SK-N-SH (cell line): ENCODE data around the gene RRBP1. TPM values are rescaled to one million over a fixed set of nuclear protein-coding genes. Genes with fewer than 3 reads are reported as not detected.

Experiments used
- CTCF ChIA-PET: fragments of 300-600, 350-600 bp; formaldehyde crosslinking; extraction: SDS; loops from one replicate; lab custom pipeline; 2021; lab: Yijun Ruan, JAX
- POLR2A ChIA-PET: fragments of 350-600 bp; sonication (Branson Sonifier 250); formaldehyde crosslinking; extraction: SDS; loops from one replicate; lab custom pipeline; 2020; ENCODE audit warnings: antibody characterized with exemption, inconsistent platforms; lab: Yijun Ruan, JAX
- DNase-seq: peaks from one replicate; pipeline ENCODE4 v3.0.0; 2012
- H2AFZ ChIP-seq: fragments of 200-600 bp; sonication (generic); 2 replicates; pipeline ENCODE4 v1.8.1; 2016; ENCODE audit warnings: antibody characterized with exemption, mild to moderate bottlenecking, low read depth
- H3F3A ChIP-seq: fragments of 200-600 bp; sonication (generic); replicated peaks from 2 replicates; pipeline ENCODE3; 2016; ENCODE audit warnings: antibody characterized with exemption, mild to moderate bottlenecking; ENCODE audit not compliant: insufficient read depth
- H3K27ac ChIP-seq, 2 experiments: fragments of 200-500 bp in 1 of 2; fragments of 200-600 bp in 1 of 2; sonication (Bioruptor generic) in 1 of 2; sonication (generic), shearing (Covaris generic) in 1 of 2; 2 replicates each; pipeline versions ENCODE4 v1.5.1 to v1.6.1; 2014 to 2016; ENCODE audit warnings: low read depth in 2 of 2, inconsistent platforms in 1 of 2, low read length in 1 of 2, mild to moderate bottlenecking in 1 of 2, mixed read lengths in 1 of 2
- H3K27me3 ChIP-seq: fragments of 200-600 bp; sonication (generic), shearing (Covaris generic); 2 replicates; pipeline ENCODE4 v1.6.1; 2016; ENCODE audit warnings: mixed run types; ENCODE audit not compliant: insufficient read depth
- H3K36me3 ChIP-seq, 2 experiments: fragments of 200-500 bp in 1 of 2; fragments of 200-600 bp in 1 of 2; sonication (Bioruptor generic) in 1 of 2; sonication (generic) in 1 of 2; replicated peaks in 1 of 2; 2 replicates each; pipeline versions ENCODE3 to v1.5.1; 2014 to 2016; ENCODE audit warnings: low read length in 1 of 2, mild to moderate bottlenecking in 1 of 2; ENCODE audit not compliant: insufficient read depth in 2 of 2, control insufficient read depth in 1 of 2
- H3K4me1 ChIP-seq, 2 experiments: fragments of 200-500 bp in 1 of 2; fragments of 200-600 bp in 1 of 2; sonication (Bioruptor generic) in 1 of 2; sonication (generic), shearing (Covaris generic) in 1 of 2; 2 replicates each; pipeline versions ENCODE4 v1.5.1 to v1.6.1; 2014 to 2016; ENCODE audit warnings: low read depth in 1 of 2, low read length in 1 of 2, mixed run types in 1 of 2; ENCODE audit not compliant: insufficient read depth in 2 of 2, control insufficient read depth in 1 of 2
- H3K4me2 ChIP-seq: fragments of 200-600 bp; sonication (generic), shearing (Covaris generic); 2 replicates; pipeline ENCODE4 v1.6.1; 2017; ENCODE audit warnings: mixed run types
- H3K4me3 ChIP-seq, 2 experiments: fragments of 200-500 bp in 1 of 2; fragments of 200-600 bp in 1 of 2; sonication (Bioruptor generic) in 1 of 2; sonication (generic), shearing (Covaris generic) in 1 of 2; 2 replicates each; pipeline versions ENCODE4 v1.5.1 to v1.8.1; 2014 to 2016; ENCODE audit warnings: low read depth in 2 of 2, inconsistent platforms in 1 of 2, low read length in 1 of 2, mild to moderate bottlenecking in 1 of 2, mixed read lengths in 1 of 2, moderate library complexity in 1 of 2
- H3K79me2 ChIP-seq: fragments of 200-600 bp; sonication (generic); 2 replicates; pipeline ENCODE4 v1.8.1; 2017; ENCODE audit warnings: mild to moderate bottlenecking; ENCODE audit not compliant: insufficient read depth
- H3K9ac ChIP-seq: fragments of 200-600 bp; sonication (generic); 2 replicates; pipeline ENCODE4 v1.6.1; 2017; ENCODE audit warnings: mixed run types
- H3K9me2 ChIP-seq: fragments of 200-600 bp; sonication (generic); 2 replicates; pipeline ENCODE4 v1.6.1; 2017; ENCODE audit warnings: mixed run types
- H3K9me3 ChIP-seq: fragments of 200-600 bp; sonication (generic); 2 replicates; pipeline ENCODE4 v1.6.1; 2017; ENCODE audit warnings: mixed run types, mild to moderate bottlenecking, moderate library complexity
- H4K20me1 ChIP-seq: fragments of 200-600 bp; sonication (generic); 2 replicates; pipeline ENCODE4 v1.6.1; 2017; ENCODE audit warnings: mild to moderate bottlenecking, mixed run types; ENCODE audit not compliant: insufficient read depth
- ELF1 ChIP-seq: IDR thresholded peaks from 2 replicates; pipeline ENCODE4 v1.4.0; 2012
- EP300 ChIP-seq, 2 experiments: IDR thresholded peaks; 2 replicates each; pipeline versions ENCODE4 v1.4.0 to v1.6.1; 2012; ENCODE audit warnings: borderline replicate concordance in 1 of 2, low read depth in 1 of 2, low read length in 1 of 2
- EZH2phosphoT487 ChIP-seq: fragments of 200-600 bp; sonication (generic); IDR thresholded peaks from 2 replicates; pipeline ENCODE4 v1.6.1; 2017; ENCODE audit warnings: low read depth, mixed run types, mild to moderate bottlenecking, antibody characterized with exemption, moderate library complexity, borderline replicate concordance
- FOXJ3 ChIP-seq: sonication (generic); formaldehyde crosslinking; IDR thresholded peaks from 2 replicates; pipeline ENCODE4 v1.5.1; 2020; ENCODE audit warnings: mild to moderate bottlenecking, missing genetic modification reagents
- FOXM1 ChIP-seq: IDR thresholded peaks from 2 replicates; pipeline ENCODE4 v1.4.0; 2012; ENCODE audit warnings: low read depth, mild to moderate bottlenecking
- GABPA ChIP-seq: IDR thresholded peaks from 2 replicates; pipeline ENCODE4 v1.4.0; 2012; ENCODE audit warnings: low read depth, mild to moderate bottlenecking
- JUND ChIP-seq: IDR thresholded peaks from 2 replicates; pipeline ENCODE4 v1.4.0; 2012
- NRF1 ChIP-seq: IDR thresholded peaks from 2 replicates; pipeline ENCODE4 v1.6.1; 2012; ENCODE audit warnings: low read depth, mild to moderate bottlenecking, low read length
- RFX5 ChIP-seq: IDR thresholded peaks from 2 replicates; pipeline ENCODE4 v1.6.1; 2012; ENCODE audit warnings: mild to moderate bottlenecking, improper control_type of control experiment, low read length
- TAF1 ChIP-seq: IDR thresholded peaks from 2 replicates; pipeline ENCODE4 v1.6.1; 2012; ENCODE audit warnings: low read depth, mild to moderate bottlenecking, low read length, moderate library complexity, borderline replicate concordance
- TCF12 ChIP-seq: IDR thresholded peaks from 2 replicates; pipeline ENCODE4 v1.4.0; 2012
- TEAD4 ChIP-seq: IDR thresholded peaks from 2 replicates; pipeline ENCODE4 v1.4.0; 2012; ENCODE audit warnings: mild to moderate bottlenecking, borderline replicate concordance; ENCODE audit not compliant: insufficient read depth
- YY1 ChIP-seq: IDR thresholded peaks from 2 replicates; pipeline ENCODE4 v1.4.0; 2012; ENCODE audit warnings: low read depth, mild to moderate bottlenecking
- WGBS: methylation state at CpG from one replicate; pipeline ENCODE4 v1.1.6; 2017; ENCODE audit warnings: low lambda C conversion rate; 5-methylcytosine and 5-hydroxymethylcytosine counted together
- polyA plus RNA-seq, 3 experiments: library from polyadenylated mRNA; depleted of rRNA; stranded (reverse); fragments of >200 nt; gene quantifications; 2 replicates each; pipeline ENCODE4 v1.2.3, GENCODE V29; 2012
- TF ChIP-seq, protein P1 (sequence below): IDR thresholded peaks from 2 replicates; pipeline ENCODE4 v1.6.1; 2012; ENCODE audit warnings: mild to moderate bottlenecking, low read depth, low read length, moderate library complexity
- TF ChIP-seq, protein P2 (sequence below): IDR thresholded peaks from 2 replicates; pipeline ENCODE4 v1.4.0; 2012; ENCODE audit warnings: low read depth, borderline replicate concordance
- TF ChIP-seq, protein P3 (sequence below): fragments of 150-350 bp; IDR thresholded peaks from 2 replicates; pipeline ENCODE4 v1.6.1; 2016; ENCODE audit warnings: mild to moderate bottlenecking, low read depth, low read length

RRBP1 gene
- polyA plus RNA-seq, 1 of the 3 experiments (the other 2 are of a cell fraction), result 50.2 TPM

DNA sequence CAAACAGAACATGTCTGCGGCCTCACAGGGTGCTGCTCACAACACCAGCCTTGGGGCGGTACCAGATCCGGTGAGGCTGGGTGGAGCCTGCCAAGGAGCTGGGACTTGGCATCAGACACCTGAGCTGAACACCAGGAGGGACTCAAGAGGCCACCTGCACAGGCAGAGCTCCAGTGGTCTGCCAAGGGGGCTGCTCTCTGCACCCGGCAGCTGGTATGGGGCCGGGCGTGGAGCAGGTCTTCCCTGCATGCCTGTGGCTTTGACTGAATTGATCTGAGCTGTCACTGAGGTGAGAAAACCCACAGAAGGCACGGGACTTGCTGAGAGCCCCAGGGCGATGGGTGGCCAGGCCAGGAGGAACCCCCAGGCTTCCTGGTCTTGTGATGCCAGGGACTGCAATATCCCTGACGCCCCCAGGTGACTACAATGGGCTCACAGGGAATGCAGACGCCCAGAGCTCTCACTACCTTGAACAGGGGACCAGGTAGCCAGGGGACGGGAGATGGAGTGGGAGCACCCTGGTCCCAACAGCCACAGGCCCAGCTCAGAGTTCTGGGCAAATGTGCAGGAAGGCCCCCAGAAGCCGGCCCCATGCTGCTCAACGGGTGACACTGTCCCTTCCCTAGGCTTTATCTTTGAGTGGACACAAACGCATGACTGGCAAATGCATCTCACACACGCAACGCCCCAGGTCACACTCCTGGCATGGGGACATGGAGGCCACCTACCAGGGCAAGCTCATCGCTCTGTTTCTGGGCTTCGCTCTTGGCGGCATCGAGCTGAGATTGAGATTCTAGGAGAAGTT is 64.0 kb downstream of the RRBP1 start:
- Histone ChIP-seq H4K20me1 (no peaks in the 10 kb centered on the region), H2AFZ (no peak overlapping the region), H3F3A (no peaks in the 10 kb centered on the region), H3K9me2 (no peaks in the 10 kb centered on the region), H3K79me2 (no peaks in the 10 kb centered on the region), H3K9ac (no peak overlapping the region), H3K4me2 (no peak overlapping the region), H3K9me3 (no peaks in the 10 kb centered on the region), H3K27me3 (no peaks in the 10 kb centered on the region), H3K4me3 (no peak overlapping the region), H3K27ac (no peak overlapping the region), H3K4me1 (no peaks in the 10 kb centered on the region), H3K36me3 (peaks cover 1 to 62% of the 10 kb centered on the region in 2 experiments)
- CTCF ChIA-PET, result interaction anchor here (0.6 to 8.7 kb wide), 28 partner anchors 9 to 377 kb away, joined by 3 to 96 read pairs (median 4); partner anchors contain the start of genes BFSP1 and DSTN
- POLR2A ChIA-PET, result no interaction called here
- 91% methylated on average over 16 of the region's 20 CpGs for WGBS
- TF ChIP-seq FOXJ3 (no peak), TEAD4 (no peak), GABPA (no peak), EZH2phosphoT487 (no peak), FOXM1 (no peak), EP300 (IDR thresholded peaks at IDR 0.05; ENCODE audit: borderline replicate concordance in 1 of 2, low read depth in 1 of 2, low read length in 1 of 2) (no peak), TCF12 (no peak), YY1 (no peak), JUND (no peak), ELF1 (no peak), TAF1 (no peak), RFX5 (no peak), NRF1 (no peak)
- TF ChIP-seq, protein P1, sequence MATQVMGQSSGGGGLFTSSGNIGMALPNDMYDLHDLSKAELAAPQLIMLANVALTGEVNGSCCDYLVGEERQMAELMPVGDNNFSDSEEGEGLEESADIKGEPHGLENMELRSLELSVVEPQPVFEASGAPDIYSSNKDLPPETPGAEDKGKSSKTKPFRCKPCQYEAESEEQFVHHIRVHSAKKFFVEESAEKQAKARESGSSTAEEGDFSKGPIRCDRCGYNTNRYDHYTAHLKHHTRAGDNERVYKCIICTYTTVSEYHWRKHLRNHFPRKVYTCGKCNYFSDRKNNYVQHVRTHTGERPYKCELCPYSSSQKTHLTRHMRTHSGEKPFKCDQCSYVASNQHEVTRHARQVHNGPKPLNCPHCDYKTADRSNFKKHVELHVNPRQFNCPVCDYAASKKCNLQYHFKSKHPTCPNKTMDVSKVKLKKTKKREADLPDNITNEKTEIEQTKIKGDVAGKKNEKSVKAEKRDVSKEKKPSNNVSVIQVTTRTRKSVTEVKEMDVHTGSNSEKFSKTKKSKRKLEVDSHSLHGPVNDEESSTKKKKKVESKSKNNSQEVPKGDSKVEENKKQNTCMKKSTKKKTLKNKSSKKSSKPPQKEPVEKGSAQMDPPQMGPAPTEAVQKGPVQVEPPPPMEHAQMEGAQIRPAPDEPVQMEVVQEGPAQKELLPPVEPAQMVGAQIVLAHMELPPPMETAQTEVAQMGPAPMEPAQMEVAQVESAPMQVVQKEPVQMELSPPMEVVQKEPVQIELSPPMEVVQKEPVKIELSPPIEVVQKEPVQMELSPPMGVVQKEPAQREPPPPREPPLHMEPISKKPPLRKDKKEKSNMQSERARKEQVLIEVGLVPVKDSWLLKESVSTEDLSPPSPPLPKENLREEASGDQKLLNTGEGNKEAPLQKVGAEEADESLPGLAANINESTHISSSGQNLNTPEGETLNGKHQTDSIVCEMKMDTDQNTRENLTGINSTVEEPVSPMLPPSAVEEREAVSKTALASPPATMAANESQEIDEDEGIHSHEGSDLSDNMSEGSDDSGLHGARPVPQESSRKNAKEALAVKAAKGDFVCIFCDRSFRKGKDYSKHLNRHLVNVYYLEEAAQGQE, result no peak
- TF ChIP-seq, protein P2, sequence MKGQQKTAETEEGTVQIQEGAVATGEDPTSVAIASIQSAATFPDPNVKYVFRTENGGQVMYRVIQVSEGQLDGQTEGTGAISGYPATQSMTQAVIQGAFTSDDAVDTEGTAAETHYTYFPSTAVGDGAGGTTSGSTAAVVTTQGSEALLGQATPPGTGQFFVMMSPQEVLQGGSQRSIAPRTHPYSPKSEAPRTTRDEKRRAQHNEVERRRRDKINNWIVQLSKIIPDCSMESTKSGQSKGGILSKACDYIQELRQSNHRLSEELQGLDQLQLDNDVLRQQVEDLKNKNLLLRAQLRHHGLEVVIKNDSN, result no peak
- TF ChIP-seq, protein P3, sequence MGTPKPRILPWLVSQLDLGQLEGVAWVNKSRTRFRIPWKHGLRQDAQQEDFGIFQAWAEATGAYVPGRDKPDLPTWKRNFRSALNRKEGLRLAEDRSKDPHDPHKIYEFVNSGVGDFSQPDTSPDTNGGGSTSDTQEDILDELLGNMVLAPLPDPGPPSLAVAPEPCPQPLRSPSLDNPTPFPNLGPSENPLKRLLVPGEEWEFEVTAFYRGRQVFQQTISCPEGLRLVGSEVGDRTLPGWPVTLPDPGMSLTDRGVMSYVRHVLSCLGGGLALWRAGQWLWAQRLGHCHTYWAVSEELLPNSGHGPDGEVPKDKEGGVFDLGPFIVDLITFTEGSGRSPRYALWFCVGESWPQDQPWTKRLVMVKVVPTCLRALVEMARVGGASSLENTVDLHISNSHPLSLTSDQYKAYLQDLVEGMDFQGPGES, result no peak
- peak; percentile 14 for DNase-seq
